Caco-2 (cell line): ENCODE results near the gene ADGRB3. TPM values are rescaled to one million over a fixed set of nuclear protein-coding genes. Genes with fewer than 3 reads are reported as not detected.

Source experiments
- BruUV-seq: library from RNA; stranded (reverse); fragments of 400-500 nt; replicated peaks from 2 replicates; lab custom pipeline; 2021; lab: Mats Ljungman, UMichigan
- CTCF ChIA-PET: fragments of 300-600 bp; sonication (Branson Sonifier 250); formaldehyde crosslinking; loops from one replicate; lab custom pipeline; 2022; ENCODE audit warnings: antibody characterized with exemption; lab: Charles Lee
- POLR2A ChIA-PET: fragments of 300-600 bp; sonication (Branson Sonifier 250); formaldehyde crosslinking; loops from one replicate; lab custom pipeline; 2022; ENCODE audit warnings: antibody characterized with exemption; lab: Charles Lee
- DNase-seq, 2 experiments: peaks; one replicate each; pipeline versions ENCODE4 v3.0.0 to v3.0.0-alpha.2; 2020 to 2022
- H3K27me3 ChIP-seq: replicated peaks from 2 replicates; pipeline ENCODE4 v1.6.0; 2011; ENCODE audit warnings: low read length; ENCODE audit not compliant: control insufficient read depth, insufficient read depth
- H3K36me3 ChIP-seq: 2 replicates; pipeline ENCODE4 v1.5.1; 2011; ENCODE audit warnings: low read length; ENCODE audit not compliant: control insufficient read depth, insufficient read depth
- H3K4me1 ChIP-seq: fragments of 250-450 bp; sonication (Bioruptor Pico); 2 replicates; pipeline ENCODE4 v1.5.1; 2020; ENCODE audit warnings: mild to moderate bottlenecking
- H3K4me3 ChIP-seq: 2 replicates; pipeline ENCODE4 v1.5.1; 2011; ENCODE audit warnings: low read depth, mild to moderate bottlenecking, control low read depth, low read length
- H3K9me3 ChIP-seq: fragments of 250-450 bp; sonication (Bioruptor Pico); 2 replicates; pipeline ENCODE4 v1.5.1; 2020; ENCODE audit warnings: mild to moderate bottlenecking, moderate library complexity
- H3K27ac Mint-ChIP-seq: one replicate; pipeline ENCODE4 v1.8.0; 2022; ENCODE audit warnings: mixed read lengths; ENCODE audit not compliant: unreplicated experiment
- H3K27me3 Mint-ChIP-seq: one replicate; pipeline ENCODE4 v1.8.0; 2022; ENCODE audit warnings: mixed read lengths; ENCODE audit not compliant: insufficient read depth, unreplicated experiment
- H3K36me3 Mint-ChIP-seq: one replicate; pipeline ENCODE4 v1.8.0; 2022; ENCODE audit warnings: mild to moderate bottlenecking, mixed read lengths; ENCODE audit not compliant: insufficient read depth, unreplicated experiment
- H3K4me1 Mint-ChIP-seq: one replicate; pipeline ENCODE4 v1.8.0; 2022; ENCODE audit warnings: low read depth, mixed read lengths; ENCODE audit not compliant: unreplicated experiment
- H3K4me3 Mint-ChIP-seq: one replicate; pipeline ENCODE4 v1.8.0; 2022; ENCODE audit warnings: mild to moderate bottlenecking, moderate library complexity, mixed read lengths; ENCODE audit not compliant: unreplicated experiment
- H3K9me3 Mint-ChIP-seq: one replicate; pipeline ENCODE4 v1.8.0; 2022; ENCODE audit warnings: mixed read lengths; ENCODE audit not compliant: unreplicated experiment
- intact Hi-C: fragments of 100-400 bp; cut with micrococcal nuclease; formaldehyde crosslinking; loops from one replicate; pipeline ENCODE4 v1.10.0; 2022; ENCODE audit not compliant: unreplicated experiment
- total RNA-seq: library from RNA; stranded (reverse); gene quantifications from 2 replicates; pipeline ENCODE4 v1.2.3, GENCODE V29; 2022
- TF ChIP-seq, protein P1 (sequence below), 2 experiments: fragments of 200-600 bp in 1 of 2; IDR thresholded peaks; 1 replicate in 1 of 2; 2 replicates in 1 of 2; pipeline versions ENCODE4 v1.5.1 to v1.8.0; 2011 to 2022; ENCODE audit warnings: antibody characterized with exemption in 1 of 2, control low read depth in 1 of 2, inconsistent platforms in 1 of 2, low read depth in 1 of 2, low read length in 1 of 2, mild to moderate bottlenecking in 1 of 2, moderate library complexity in 1 of 2; ENCODE audit not compliant: insufficient read depth in 1 of 2, severe bottlenecking in 1 of 2, unreplicated experiment in 1 of 2

Gene ADGRB3
- total RNA-seq, 1 experiment from 2014 or later, result 0.18 TPM

DNA sequence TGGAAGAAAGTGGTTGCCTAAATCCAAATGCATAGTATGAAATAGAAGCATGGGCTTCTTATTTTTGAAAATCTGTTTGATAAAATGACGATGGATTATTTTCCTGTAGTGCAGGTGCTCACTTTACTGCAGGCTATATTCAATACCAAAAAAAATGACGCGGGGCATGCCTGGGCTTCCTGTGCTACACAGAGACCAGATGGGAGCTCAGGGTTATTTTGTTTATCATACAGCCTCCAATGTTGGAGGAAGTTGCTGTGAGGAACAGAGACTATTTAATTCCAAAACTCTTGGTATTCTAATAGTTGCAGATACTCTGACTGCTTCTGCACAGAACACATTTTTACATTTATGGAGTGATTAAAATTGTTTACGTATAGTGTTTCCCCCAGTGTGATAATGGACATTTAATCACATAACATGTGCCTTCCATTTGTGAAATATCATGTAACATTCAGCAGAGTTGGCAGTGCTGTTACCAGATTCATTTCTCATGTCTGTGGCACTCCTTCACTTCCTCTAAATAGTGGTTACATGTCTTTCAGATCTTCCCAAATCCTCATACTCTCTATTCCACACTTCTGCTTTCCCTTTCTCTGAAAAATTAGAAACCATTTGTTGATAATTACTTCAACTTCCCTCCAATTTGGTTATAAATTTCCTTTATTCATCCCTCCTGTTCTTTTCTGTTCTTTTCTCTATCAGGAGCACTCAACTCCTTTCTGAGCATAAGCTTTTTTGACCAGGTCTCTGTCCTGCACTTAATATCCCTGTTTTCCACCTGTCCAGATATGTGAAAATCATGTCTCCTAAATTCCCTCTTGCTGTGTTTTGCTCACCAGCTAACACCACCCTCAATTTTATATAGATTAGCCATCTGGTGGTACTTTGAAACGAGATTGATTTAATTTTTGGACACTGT lies 121.6 kb downstream of the ADGRB3 start:
- Mint-ChIP-seq H3K27me3 (peaks cover 10% of the 10 kb centered on the region), H3K27ac (no peak overlapping the region), H3K4me3 (no peak overlapping the region), H3K4me1 (no peaks in the 10 kb centered on the region), H3K9me3 (no peaks in the 10 kb centered on the region), H3K36me3 (no peaks in the 10 kb centered on the region)
- Histone ChIP-seq H3K4me3 (no peak overlapping the region), H3K27me3 (no peaks in the 10 kb centered on the region), H3K36me3 (no peaks in the 10 kb centered on the region), H3K9me3 (no peaks in the 10 kb centered on the region), H3K4me1 (no peaks in the 10 kb centered on the region)
- TF ChIP-seq, protein P1, sequence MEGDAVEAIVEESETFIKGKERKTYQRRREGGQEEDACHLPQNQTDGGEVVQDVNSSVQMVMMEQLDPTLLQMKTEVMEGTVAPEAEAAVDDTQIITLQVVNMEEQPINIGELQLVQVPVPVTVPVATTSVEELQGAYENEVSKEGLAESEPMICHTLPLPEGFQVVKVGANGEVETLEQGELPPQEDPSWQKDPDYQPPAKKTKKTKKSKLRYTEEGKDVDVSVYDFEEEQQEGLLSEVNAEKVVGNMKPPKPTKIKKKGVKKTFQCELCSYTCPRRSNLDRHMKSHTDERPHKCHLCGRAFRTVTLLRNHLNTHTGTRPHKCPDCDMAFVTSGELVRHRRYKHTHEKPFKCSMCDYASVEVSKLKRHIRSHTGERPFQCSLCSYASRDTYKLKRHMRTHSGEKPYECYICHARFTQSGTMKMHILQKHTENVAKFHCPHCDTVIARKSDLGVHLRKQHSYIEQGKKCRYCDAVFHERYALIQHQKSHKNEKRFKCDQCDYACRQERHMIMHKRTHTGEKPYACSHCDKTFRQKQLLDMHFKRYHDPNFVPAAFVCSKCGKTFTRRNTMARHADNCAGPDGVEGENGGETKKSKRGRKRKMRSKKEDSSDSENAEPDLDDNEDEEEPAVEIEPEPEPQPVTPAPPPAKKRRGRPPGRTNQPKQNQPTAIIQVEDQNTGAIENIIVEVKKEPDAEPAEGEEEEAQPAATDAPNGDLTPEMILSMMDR (IDR thresholded peaks at IDR 0.05; ENCODE audit: insufficient read depth in 1 of 2, low read depth in 1 of 2, low read length in 1 of 2, severe bottlenecking in 1 of 2, unreplicated experiment in 1 of 2), result no peak
- no peak for DNase-seq
- ChIA-PET POLR2A (no interaction called here), CTCF (no interaction called here)
- BruUV-seq, result no TSS peak
- intact Hi-C loops, result no loop called here

DNA sequence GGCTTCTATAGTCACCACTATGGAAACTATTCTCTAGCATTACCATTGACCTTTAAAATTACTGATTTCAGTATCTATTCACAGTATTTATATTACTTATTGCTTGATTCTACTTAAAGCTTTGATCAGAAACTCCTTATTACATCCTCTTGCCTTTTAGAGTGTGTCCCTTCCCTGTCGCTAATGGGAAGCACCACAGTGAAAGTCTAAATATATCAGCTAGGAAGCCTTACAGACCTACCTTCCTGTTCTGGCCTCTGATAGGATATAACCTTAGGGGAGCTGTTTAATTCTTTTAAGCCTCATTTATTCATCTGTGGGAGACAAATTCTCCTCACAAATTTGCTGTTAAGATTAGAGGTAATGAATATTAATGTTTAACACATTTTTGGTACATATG lies 122.7 kb downstream of the ADGRB3 start:
- TF ChIP-seq, protein P1 (IDR thresholded peaks at IDR 0.05; ENCODE audit: insufficient read depth in 1 of 2, low read depth in 1 of 2, low read length in 1 of 2, severe bottlenecking in 1 of 2, unreplicated experiment in 1 of 2), result no peak
- no peaks in the 10 kb centered on the region for H3K4me1 Mint-ChIP-seq
- no peak overlapping the region for H3K27ac Mint-ChIP-seq
- no peaks in the 10 kb centered on the region for H3K36me3 Mint-ChIP-seq
- CTCF ChIA-PET, result no interaction called here
- no peaks in the 10 kb centered on the region for H3K36me3 ChIP-seq
- no peak overlapping the region for H3K4me3 Mint-ChIP-seq
- BruUV-seq, result no TSS peak
- H3K9me3 ChIP-seq, result no peaks in the 10 kb centered on the region
- H3K27me3 Mint-ChIP-seq, result peaks cover 10% of the 10 kb centered on the region
- H3K4me3 ChIP-seq, result no peak overlapping the region
- no peaks in the 10 kb centered on the region for H3K27me3 ChIP-seq
- H3K4me1 ChIP-seq, result no peaks in the 10 kb centered on the region
- no peak for DNase-seq
- POLR2A ChIA-PET, result no interaction called here
- intact Hi-C loops, result no loop called here
- H3K9me3 Mint-ChIP-seq, result no peaks in the 10 kb centered on the region

DNA sequence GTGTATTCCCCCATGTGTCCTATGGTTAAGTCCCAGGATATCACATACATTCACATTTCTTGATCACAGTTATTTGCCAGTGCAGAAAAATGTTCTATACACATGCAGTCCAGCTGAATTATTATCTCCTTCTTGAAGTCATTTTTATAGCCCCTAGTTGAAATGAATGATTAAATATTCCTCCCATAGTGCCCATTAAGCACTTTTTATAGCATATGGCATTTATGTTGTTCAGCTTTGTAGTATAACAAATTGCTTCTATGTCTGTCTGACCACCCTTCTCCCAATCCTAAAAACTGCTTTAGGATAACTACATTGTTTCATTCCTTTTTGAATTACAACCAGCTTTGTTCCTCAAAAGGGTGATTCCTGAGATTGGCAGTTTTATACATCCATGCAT lies 123.5 kb downstream of the ADGRB3 start:
- no peak for DNase-seq
- H3K36me3 ChIP-seq, result no peaks in the 10 kb centered on the region
- intact Hi-C loops, result no loop called here
- Mint-ChIP-seq H3K4me3 (no peak overlapping the region), H3K27ac (no peak overlapping the region), H3K4me1 (no peaks in the 10 kb centered on the region), H3K9me3 (no peaks in the 10 kb centered on the region), H3K27me3 (peaks cover 4% of the 10 kb centered on the region), H3K36me3 (no peaks in the 10 kb centered on the region)
- no peak overlapping the region for H3K4me3 ChIP-seq
- ChIA-PET CTCF (no interaction called here), POLR2A (no interaction called here)
- no peaks in the 10 kb centered on the region for H3K27me3 ChIP-seq
- TF ChIP-seq, protein P1 (IDR thresholded peaks at IDR 0.05; ENCODE audit: insufficient read depth in 1 of 2, low read depth in 1 of 2, low read length in 1 of 2, severe bottlenecking in 1 of 2, unreplicated experiment in 1 of 2), result no peak
- no TSS peak for BruUV-seq
- H3K4me1 ChIP-seq, result no peaks in the 10 kb centered on the region
- H3K9me3 ChIP-seq, result no peaks in the 10 kb centered on the region
